K562 (cell line): Measurements from ENCODE around the gene LRRC61. TPM values are rescaled to one million over a fixed set of nuclear protein-coding genes. Genes with fewer than 3 reads are reported as not detected.

Source experiments
- DMBX1 ChIP-seq: fragments of 250-450 bp; sonication (Bioruptor Pico); IDR thresholded peaks from 2 replicates; pipeline ENCODE4 v1.8.0; 2022; ENCODE audit warnings: inconsistent platforms, mild to moderate bottlenecking, moderate library complexity, borderline replicate concordance
- E2F5 ChIP-seq: sonication (generic); formaldehyde crosslinking; IDR thresholded peaks from 2 replicates; pipeline ENCODE4 v1.8.0; 2022; ENCODE audit warnings: mild to moderate bottlenecking, missing genetic modification reagents
- MEF2D ChIP-seq: conservative IDR thresholded peaks from 2 replicates; pipeline ENCODE4 v1.6.1; 2016; ENCODE audit warnings: low read depth, missing genetic modification characterization, missing compliant biosample characterization
- MTA2 ChIP-seq: fragments of 450-650 bp; IDR thresholded peaks from 2 replicates; pipeline ENCODE4 v1.6.1; 2016; ENCODE audit warnings: low read depth
- TCF7 ChIP-seq: sonication (generic); IDR thresholded peaks from 2 replicates; pipeline ENCODE4 v1.6.1; 2016; ENCODE audit warnings: antibody characterized with exemption, borderline replicate concordance
- ZNF232 ChIP-seq: sonication (generic); formaldehyde crosslinking; IDR thresholded peaks from 2 replicates; pipeline ENCODE4 v1.8.0; 2022; ENCODE audit warnings: mild to moderate bottlenecking, missing genetic modification reagents
- ZNF316 ChIP-seq: fragments of 450-650 bp; IDR thresholded peaks from 2 replicates; pipeline ENCODE4 v1.6.1; 2016
- ZNF354B ChIP-seq: fragments of 250-450 bp; sonication (Bioruptor Pico); IDR thresholded peaks from 2 replicates; pipeline ENCODE4 v1.4.0; 2020
- ZNF507 ChIP-seq: conservative IDR thresholded peaks from 2 replicates; pipeline ENCODE4 v1.6.1; 2017; ENCODE audit warnings: missing genetic modification characterization, missing compliant biosample characterization
- ZNF778 ChIP-seq: fragments of 450-650 bp; formaldehyde crosslinking; IDR thresholded peaks from 2 replicates; pipeline ENCODE4 v1.4.0; 2020; ENCODE audit warnings: mild to moderate bottlenecking, moderate library complexity
- polyA plus RNA-seq, 8 experiments: library from polyadenylated mRNA; depleted of rRNA in 4 of 8; stranded (reverse) in 5 of 8; unstranded in 3 of 8; fragments of >200 nt; fragmentation: Nextera tagmentation in 2 of 8; fragmentation: Illumina TruSeq in 1 of 8; extraction: Ambion mirVana in 2 of 8; extraction: Trizol in 1 of 8; gene quantifications; 2 replicates each; pipeline versions ENCODE4 v1.2.1 to v1.2.3, GENCODE V29; 2011 to 2014; ENCODE audit warnings: inconsistent platforms in 1 of 8, missing spikeins in 1 of 8
- total RNA-seq, 7 experiments: library from RNA; depleted of rRNA in 6 of 7; stranded (reverse); fragments of >200 nt in 6 of 7; fragmentation: Illumina TruSeq in 2 of 7; extraction: Trizol in 2 of 7; gene quantifications; 2 replicates each; pipeline versions ENCODE4 v1.2.1 to v1.2.3, GENCODE V29; 2011 to 2021; ENCODE audit warnings: low replicate concordance in 1 of 7
- TF ChIP-seq, protein P1 (sequence below): sonication (generic); formaldehyde crosslinking; IDR thresholded peaks from 2 replicates; pipeline ENCODE4 v1.8.1; 2023; ENCODE audit warnings: missing genetic modification reagents, mild to moderate bottlenecking, borderline replicate concordance
- TF ChIP-seq, protein P2 (sequence below): fragments of 250-450 bp; sonication (Bioruptor Pico); IDR thresholded peaks from 2 replicates; pipeline ENCODE4 v1.6.1; 2021; ENCODE audit warnings: mild to moderate bottlenecking
- TF ChIP-seq, protein P3 (sequence below): sonication (generic); formaldehyde crosslinking; IDR thresholded peaks from 2 replicates; pipeline ENCODE4 v1.8.1; 2023; ENCODE audit warnings: mild to moderate bottlenecking, missing genetic modification reagents, moderate library complexity
- TF ChIP-seq, protein P4 (sequence below): fragments of 450-650 bp; IDR thresholded peaks from 2 replicates; pipeline ENCODE4 v1.7.1; 2018; ENCODE audit warnings: mild to moderate bottlenecking, low read depth; ENCODE audit not compliant: partially characterized antibody

Gene LRRC61
- total and polyA plus RNA-seq, 9 of the 15 experiments (the other 6 are each of a cell fraction or from before 2014, with no cell fraction given): 1.3 to 55.2 (median 35.2) TPM

GRCh38 chr7:150379441-150380379, 56.6 kb downstream of the LRRC61 start (continued):
- TF ChIP-seq, protein P1, sequence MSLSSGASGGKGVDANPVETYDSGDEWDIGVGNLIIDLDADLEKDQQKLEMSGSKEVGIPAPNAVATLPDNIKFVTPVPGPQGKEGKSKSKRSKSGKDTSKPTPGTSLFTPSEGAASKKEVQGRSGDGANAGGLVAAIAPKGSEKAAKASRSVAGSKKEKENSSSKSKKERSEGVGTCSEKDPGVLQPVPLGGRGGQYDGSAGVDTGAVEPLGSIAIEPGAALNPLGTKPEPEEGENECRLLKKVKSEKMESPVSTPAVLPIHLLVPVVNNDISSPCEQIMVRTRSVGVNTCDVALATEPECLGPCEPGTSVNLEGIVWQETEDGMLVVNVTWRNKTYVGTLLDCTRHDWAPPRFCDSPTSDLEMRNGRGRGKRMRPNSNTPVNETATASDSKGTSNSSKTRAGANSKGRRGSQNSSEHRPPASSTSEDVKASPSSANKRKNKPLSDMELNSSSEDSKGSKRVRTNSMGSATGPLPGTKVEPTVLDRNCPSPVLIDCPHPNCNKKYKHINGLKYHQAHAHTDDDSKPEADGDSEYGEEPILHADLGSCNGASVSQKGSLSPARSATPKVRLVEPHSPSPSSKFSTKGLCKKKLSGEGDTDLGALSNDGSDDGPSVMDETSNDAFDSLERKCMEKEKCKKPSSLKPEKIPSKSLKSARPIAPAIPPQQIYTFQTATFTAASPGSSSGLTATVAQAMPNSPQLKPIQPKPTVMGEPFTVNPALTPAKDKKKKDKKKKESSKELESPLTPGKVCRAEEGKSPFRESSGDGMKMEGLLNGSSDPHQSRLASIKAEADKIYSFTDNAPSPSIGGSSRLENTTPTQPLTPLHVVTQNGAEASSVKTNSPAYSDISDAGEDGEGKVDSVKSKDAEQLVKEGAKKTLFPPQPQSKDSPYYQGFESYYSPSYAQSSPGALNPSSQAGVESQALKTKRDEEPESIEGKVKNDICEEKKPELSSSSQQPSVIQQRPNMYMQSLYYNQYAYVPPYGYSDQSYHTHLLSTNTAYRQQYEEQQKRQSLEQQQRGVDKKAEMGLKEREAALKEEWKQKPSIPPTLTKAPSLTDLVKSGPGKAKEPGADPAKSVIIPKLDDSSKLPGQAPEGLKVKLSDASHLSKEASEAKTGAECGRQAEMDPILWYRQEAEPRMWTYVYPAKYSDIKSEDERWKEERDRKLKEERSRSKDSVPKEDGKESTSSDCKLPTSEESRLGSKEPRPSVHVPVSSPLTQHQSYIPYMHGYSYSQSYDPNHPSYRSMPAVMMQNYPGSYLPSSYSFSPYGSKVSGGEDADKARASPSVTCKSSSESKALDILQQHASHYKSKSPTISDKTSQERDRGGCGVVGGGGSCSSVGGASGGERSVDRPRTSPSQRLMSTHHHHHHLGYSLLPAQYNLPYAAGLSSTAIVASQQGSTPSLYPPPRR (CRISPR knock-in tag): no peak
- TF ChIP-seq, protein P2, sequence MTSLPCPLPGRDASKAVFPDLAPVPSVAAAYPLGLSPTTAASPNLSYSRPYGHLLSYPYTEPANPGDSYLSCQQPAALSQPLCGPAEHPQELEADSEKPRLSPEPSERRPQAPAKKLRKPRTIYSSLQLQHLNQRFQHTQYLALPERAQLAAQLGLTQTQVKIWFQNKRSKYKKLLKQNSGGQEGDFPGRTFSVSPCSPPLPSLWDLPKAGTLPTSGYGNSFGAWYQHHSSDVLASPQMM: no peak
- TF ChIP-seq E2F5 (CRISPR knock-in tag) (no peak), ZNF354B (CRISPR knock-in tag) (no peak), ZNF316 (no peak), MEF2D (tag) (no peak), TCF7 (no peak), DMBX1 (CRISPR knock-in tag) (no peak), ZNF778 (CRISPR knock-in tag) (no peak), MTA2 (no peak), ZNF507 (tag) (no peak), ZNF232 (CRISPR knock-in tag) (no peak)
- TF ChIP-seq, protein P3, sequence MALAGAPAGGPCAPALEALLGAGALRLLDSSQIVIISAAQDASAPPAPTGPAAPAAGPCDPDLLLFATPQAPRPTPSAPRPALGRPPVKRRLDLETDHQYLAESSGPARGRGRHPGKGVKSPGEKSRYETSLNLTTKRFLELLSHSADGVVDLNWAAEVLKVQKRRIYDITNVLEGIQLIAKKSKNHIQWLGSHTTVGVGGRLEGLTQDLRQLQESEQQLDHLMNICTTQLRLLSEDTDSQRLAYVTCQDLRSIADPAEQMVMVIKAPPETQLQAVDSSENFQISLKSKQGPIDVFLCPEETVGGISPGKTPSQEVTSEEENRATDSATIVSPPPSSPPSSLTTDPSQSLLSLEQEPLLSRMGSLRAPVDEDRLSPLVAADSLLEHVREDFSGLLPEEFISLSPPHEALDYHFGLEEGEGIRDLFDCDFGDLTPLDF (CRISPR knock-in tag): no peak
- TF ChIP-seq, protein P4, sequence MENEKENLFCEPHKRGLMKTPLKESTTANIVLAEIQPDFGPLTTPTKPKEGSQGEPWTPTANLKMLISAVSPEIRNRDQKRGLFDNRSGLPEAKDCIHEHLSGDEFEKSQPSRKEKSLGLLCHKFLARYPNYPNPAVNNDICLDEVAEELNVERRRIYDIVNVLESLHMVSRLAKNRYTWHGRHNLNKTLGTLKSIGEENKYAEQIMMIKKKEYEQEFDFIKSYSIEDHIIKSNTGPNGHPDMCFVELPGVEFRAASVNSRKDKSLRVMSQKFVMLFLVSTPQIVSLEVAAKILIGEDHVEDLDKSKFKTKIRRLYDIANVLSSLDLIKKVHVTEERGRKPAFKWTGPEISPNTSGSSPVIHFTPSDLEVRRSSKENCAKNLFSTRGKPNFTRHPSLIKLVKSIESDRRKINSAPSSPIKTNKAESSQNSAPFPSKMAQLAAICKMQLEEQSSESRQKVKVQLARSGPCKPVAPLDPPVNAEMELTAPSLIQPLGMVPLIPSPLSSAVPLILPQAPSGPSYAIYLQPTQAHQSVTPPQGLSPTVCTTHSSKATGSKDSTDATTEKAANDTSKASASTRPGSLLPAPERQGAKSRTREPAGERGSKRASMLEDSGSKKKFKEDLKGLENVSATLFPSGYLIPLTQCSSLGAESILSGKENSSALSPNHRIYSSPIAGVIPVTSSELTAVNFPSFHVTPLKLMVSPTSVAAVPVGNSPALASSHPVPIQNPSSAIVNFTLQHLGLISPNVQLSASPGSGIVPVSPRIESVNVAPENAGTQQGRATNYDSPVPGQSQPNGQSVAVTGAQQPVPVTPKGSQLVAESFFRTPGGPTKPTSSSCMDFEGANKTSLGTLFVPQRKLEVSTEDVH: peak; percentile 14
